ENCODE data around the gene PITPNC1.
"Not testable (repeated sequence)": the region's sequence is repeated elsewhere in the genome, so short reads cannot be mapped to it uniquely, and the experiment has no call there.

Gene PITPNC1

GRCh38 chr17:67606896-67607604 is 230.0 kb downstream of the PITPNC1 start:
- no peak for DNase-seq (ENCODE audit: low read depth in 1 of 2, low spot score in 1 of 2)

GRCh38 chr17:67610061-67610460 is 233.0 kb downstream of the PITPNC1 start:
- no peak for DNase-seq (ENCODE audit: low read depth in 1 of 2, low spot score in 1 of 2)

- DNase-seq (ENCODE audit: low read depth in 1 of 2, low spot score in 1 of 2): no peak
Measured at GRCh38 chr17:67613961-67614360, 236.9 kb downstream of the PITPNC1 start.

DNA sequence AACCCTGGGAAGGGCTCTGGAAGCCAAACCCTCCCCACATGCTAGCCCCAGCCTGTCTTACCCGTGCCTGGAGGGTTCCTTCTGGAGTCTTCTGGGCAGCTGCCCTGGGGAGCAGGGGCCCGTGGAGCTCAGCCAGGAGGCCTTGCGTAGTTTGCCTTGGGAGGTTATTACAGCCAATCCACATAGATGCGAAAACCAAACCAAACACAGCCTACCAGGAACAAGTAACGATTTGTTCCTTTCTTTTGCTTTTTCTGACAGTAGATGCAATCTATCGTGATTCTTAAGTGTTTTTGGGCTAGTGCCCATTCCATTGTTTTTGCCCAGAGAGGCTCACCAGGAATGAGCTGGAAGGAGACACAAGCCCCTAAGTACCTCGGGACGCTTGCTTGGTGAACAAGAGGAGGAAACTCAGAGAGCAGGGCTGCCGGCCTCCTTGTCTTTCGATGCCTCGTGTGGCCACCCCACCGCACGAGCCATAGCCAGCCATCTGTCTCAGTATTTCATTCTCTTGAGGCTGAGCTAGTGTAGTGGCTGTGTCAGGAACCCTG is 238.0 kb downstream of the PITPNC1 start:
- DNase-seq (ENCODE audit: low read depth in 1 of 2, low spot score in 1 of 2): no peak

GRCh38 chr17:67615736-67616135 is 238.7 kb downstream of the PITPNC1 start:
- no peak for DNase-seq (ENCODE audit: low read depth in 1 of 2, low spot score in 1 of 2)

GRCh38 chr17:67617304-67617899 is 240.3 kb downstream of the PITPNC1 start:
- no peak for DNase-seq (ENCODE audit: low read depth in 1 of 2, low spot score in 1 of 2)

GRCh38 chr17:67619555-67619954 is 242.5 kb downstream of the PITPNC1 start:
- no peak for DNase-seq (ENCODE audit: low read depth in 1 of 2, low spot score in 1 of 2)

DNA sequence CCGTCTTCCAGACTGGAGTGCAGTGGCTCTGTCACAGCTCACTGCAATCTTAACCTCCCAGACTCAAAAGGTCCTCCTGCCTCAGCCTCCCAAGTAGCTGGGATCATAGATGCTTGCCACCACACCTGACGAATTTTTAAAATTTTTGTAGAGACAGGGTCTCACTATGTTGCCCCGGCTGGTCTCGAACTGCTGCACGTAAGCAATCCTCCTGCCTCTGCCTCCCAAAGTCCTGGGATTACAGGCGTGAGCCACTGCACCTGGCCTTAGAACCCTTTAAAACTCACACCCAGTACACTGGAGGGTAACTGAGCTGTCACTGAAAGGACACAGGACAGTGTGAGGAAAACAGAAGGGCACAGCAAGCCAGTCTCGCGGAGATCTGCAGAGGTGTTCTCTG is 243.0 kb downstream of the PITPNC1 start:
- no peak for DNase-seq (ENCODE audit: low read depth in 1 of 2, low spot score in 1 of 2)

DNA sequence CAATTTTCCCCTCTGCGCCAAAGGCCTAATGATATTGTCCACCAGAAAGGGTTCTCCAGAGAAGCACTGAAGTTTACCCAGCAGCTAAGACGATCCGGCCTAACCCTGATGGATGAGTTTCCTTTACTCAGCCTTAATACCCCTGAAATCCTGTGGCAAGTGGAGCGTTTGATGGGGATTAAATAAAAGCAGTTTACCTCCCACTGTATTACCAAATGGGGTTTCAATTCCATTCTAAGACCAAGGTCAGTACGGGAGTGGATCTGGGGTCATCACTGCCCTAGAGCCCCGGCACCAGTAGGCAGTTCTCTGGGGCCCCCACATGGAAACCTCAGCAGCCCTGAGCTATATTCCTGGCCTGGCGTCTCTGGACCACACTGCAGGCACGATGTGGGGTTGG is 243.6 kb downstream of the PITPNC1 start:
- no peak for DNase-seq (ENCODE audit: low read depth in 1 of 2, low spot score in 1 of 2)

- no peak for DNase-seq (ENCODE audit: low read depth in 1 of 2, low spot score in 1 of 2)
Measured at GRCh38 chr17:67623767-67624166, 246.7 kb downstream of the PITPNC1 start.

DNA sequence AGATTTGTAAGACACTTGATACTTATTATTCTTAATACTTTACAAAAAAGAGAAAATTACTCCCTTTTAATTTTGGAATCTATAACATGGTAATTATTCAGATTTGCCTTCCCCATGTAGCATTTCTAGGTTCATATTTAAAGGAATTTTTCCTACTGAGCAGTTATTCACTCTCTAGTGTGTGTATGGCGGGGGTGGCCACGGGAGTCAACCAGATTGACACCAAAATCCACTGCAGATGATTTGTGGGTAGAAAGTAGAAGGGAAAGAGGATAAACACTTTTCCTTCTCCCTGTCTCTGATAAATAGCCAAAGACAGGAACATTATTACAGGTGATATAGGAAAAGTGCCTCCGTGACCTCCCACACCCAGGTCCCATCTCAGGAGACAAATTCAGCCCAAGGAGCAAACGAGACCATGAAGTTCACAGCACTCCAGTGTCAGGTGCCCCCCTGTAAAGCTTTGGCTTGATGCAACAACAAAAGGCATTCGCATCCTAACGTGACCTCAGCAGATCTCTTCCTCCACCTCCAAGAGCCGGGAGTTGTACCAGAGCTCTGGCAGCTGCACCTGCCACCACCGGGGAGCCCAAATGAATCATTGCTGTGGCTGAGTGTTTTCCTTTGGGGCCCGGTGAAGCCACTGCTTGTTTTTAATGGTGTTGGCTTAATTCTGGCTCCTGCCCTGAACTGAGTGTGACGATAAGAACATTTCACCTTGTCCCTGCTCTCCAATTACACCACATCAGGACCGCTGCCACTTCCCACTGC is 248.0 kb downstream of the PITPNC1 start:
- no peak for DNase-seq (ENCODE audit: low read depth in 1 of 2, low spot score in 1 of 2)

- no peak for DNase-seq (ENCODE audit: low read depth in 1 of 2, low spot score in 1 of 2)
Measured at GRCh38 chr17:67625971-67626370, 248.9 kb downstream of the PITPNC1 start.

DNA sequence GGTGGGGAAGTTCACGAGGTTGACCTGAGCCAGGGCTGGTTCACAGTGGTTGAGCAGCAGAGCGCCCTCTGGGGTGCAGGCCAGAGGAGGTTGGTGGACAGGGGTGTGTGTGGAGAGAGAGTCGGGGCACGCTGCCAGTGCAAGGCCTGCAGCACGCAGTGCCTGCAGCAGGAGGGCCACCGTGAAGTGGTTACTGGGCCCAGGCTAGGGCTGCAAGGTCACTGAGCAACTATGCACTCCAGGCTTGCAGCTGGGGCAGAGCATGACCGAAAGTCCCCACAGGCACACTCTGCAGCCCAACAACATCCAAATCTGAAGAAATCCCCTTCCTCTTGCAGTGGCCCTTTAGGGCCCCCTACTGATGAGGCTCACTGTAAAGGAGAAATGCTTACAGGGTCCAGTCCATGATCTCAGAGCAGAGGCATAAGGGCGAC is 251.5 kb downstream of the PITPNC1 start:
- DNase-seq (ENCODE audit: low read depth in 1 of 2, low spot score in 1 of 2): no peak

DNA sequence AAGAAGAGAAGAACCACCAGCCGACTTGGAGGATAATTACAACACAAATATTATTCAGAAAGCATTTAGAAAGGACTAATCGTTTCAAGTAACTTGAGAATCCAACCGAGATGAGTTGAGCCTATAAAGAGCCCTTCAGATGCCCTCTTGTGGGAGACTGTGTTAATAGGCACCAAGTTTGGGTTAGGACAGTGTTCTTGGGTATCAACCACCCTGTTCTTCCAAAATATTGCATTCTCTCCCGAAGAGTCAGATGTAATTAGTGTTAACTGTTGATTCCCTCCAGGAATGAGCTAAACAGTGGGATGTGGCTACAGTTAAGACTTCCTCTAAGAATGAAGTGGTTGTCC is 252.9 kb downstream of the PITPNC1 start:
- DNase-seq (ENCODE audit: low read depth in 1 of 2, low spot score in 1 of 2): no peak

DNA sequence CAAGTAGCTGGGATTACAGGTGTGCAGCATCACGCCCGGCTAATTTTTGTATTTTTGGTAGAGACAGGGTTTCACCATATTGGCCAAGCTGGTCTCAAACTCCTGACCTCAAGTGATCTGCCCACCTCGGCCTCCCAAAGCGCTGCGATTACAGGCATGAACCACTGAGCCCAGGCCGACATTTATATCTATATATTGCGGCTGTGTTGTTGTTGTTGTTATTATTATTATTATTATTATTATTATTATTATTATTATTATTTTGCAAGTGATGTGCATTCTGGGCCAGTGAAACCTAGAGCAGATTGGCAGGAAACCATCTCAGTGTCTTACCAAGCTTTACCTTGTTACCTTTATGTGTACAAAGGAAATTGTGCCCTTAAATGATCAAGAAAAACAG is 253.8 kb downstream of the PITPNC1 start:
- not testable (repeated sequence) for DNase-seq (ENCODE audit: low read depth in 1 of 2, low spot score in 1 of 2)

DNA sequence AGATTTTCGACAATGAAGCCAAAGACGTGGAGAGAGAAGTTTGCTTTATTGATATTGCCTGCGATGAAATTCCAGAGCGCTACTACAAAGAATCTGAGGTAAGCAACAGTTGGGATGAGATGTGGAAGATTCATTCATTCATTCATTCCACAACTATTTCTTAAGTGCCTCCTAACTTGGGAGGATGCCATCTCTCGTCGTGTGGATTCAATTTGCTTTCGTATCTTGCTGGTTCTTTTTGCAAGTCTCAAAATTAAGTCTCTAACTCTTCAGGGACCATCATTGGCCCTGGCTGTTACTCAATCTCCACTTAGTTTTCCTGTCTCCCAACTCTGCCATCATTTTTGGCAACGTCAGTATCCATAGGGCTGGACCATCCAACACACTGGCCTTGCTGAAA is 255.1 kb downstream of the PITPNC1 start:
- no peak for DNase-seq (ENCODE audit: low read depth in 1 of 2, low spot score in 1 of 2)

DNA sequence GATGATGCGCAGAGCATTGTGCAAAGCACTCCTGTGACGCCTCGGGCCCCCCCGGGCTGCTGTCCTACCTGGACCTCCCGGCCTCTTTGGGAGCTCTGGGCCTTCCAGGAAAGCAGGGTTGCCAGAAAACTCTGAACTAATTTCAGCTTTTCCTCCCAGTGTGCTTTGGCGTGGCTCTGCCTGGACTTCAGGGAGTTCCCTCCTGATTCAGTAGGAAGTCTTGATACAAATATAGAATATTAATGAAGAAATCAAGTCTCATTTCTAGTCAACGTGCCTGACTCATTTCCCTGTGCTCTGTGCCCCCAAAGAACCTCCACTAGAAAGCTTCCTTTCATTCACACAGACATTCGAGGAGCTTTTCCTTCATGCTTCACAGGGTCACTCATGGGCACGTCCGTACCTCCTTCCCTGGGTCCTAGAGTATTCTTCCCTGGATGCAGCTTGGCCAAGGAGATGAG is 256.7 kb downstream of the PITPNC1 start:
- no peak for DNase-seq (ENCODE audit: low read depth in 1 of 2, low spot score in 1 of 2)

- DNase-seq (ENCODE audit: low read depth in 1 of 2, low spot score in 1 of 2): no peak
Measured at GRCh38 chr17:67635681-67636080, 258.6 kb downstream of the PITPNC1 start.

GRCh38 chr17:67636312-67636711 is 259.2 kb downstream of the PITPNC1 start:
- no peak for DNase-seq (ENCODE audit: low read depth in 1 of 2, low spot score in 1 of 2)

DNA sequence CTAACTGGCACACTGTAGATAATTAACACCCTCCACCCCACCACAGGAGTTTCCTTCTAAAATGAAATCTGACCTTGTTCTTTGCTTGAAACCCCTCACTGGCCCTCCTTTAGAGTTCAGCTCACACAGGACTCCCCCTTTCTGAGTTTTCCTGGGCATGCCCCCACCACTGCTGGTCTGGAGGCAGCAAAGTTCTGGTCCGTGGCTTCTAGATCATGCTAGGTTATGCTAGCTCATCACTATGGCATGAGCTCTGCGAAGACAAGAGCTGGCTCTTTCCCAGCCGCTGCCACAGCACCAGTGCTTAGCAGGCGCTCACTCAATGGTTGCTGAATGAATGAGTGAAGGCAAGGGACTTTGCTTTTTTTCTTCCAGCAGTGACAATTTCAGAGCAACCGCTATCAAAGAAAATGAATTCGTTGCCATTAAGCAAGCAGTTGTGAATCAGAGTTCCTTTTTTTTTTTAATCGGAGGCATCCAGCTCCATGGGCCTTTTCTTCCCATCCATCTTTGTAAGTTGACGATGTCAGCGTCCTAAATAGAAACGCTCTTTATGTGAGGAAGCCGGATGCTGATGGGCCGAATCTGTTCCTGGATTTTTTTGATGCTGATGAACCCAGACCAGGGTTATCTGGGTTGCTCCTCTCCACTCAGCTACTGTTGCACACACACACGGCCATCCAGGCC is 259.9 kb downstream of the PITPNC1 start:
- DNase-seq (ENCODE audit: low read depth in 1 of 2, low spot score in 1 of 2): no peak

DNA sequence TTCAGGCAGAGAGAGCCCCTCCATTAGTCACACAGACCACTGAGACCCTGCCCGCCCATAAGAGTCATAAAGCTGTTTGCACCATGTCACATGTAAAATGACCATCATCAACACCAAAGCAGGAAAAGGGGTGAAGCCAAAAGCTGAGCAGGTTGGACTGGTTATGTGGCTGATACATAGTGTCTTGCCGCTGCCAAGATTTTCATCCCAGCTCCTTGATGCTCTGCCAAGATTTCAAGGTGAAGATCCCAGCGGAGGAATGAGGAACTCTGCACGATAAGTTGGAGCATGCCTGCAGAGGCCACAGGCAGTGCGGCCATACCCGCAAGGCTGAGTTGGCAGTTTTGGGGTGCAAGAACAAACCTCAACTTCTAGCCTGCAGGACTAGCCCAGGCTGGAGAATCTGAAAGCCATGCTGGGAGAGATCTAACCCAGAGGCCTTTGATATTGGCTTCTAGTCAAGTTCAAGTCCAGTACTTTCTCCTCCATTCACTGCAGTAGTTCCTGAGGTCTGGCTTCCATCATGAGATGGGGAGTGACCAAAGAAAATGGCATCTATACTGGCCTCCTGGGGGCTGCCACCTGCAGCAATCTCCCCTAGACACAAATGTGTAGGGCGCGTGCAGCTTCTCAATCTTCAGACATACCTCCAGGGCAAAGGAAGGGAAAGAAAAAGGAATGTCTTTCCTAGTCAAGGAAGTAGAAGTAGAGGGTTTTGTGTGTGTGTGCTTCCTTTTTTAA is 261.0 kb downstream of the PITPNC1 start:
- no peak for DNase-seq (ENCODE audit: low read depth in 1 of 2, low spot score in 1 of 2)
